Bone marrow (tissue), 2 donors: Measurements from ENCODE around the gene TENT4B.
"Not testable (repeated sequence)": the region's sequence is repeated elsewhere in the genome, so short reads cannot be mapped to it uniquely, and the experiment has no call there.

Experiments
- DNase-seq, 2 donors: peaks; one replicate each; lab custom pipeline; 2025; lab: John Stamatoyannopoulos, UW

The TENT4B gene

DNA sequence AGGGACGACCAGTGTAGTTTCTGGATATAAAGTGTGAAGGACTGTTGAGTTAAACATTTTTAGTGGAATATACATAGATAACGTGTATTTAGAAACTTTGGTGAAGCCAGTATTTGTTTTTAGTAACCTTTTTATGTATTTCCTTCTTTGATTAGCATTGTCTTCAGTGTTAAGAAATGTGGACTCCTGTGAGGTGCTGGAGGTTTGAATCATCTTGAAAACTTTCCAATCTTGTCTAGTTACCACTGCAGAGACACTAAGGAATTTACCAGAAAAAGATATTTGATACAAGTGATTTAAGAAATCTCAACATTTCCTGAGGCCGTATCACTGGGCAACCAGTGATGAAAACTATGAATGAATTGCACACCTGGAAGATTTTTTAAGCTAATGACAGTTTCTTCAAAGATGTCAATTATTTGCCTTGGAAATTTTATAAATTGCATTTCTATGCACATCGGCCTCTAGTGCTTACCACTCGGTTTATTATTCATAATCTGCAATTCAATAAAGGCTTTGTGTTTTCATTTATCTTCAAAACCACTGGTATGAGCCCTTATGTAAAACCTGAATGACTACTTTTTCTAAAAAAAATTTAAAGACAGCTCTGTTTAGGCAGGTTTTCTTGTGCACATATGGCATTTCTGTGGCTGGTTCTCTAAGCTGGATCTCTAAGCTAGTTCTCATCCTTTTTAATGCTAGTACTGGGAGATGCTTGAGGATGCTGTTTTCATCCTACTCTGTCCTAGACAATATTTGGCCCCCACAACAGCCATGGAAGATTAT lies 81.9 kb downstream of the TENT4B start:
- DNase-seq: no peak

DNA sequence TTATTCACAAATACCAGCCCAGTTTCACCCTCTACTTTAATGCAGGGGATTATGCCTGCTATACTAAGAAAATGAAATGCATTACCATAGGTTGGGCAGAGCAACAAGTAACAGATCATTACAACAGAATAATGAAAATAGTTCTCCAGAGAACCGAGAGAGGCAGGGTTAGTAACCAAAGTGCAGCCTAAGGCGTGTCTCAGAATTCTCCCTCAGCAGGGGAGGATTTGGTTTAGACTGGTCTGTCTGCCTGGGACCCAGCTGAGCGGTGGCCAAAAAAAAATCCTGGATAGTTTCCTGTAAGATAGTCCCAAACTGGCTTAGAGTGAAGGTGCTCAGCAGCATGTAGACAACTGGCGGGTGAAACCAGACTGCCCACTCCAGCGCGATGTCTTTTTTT lies 82.5 kb downstream of the TENT4B start:
- no peak for DNase-seq

DNA sequence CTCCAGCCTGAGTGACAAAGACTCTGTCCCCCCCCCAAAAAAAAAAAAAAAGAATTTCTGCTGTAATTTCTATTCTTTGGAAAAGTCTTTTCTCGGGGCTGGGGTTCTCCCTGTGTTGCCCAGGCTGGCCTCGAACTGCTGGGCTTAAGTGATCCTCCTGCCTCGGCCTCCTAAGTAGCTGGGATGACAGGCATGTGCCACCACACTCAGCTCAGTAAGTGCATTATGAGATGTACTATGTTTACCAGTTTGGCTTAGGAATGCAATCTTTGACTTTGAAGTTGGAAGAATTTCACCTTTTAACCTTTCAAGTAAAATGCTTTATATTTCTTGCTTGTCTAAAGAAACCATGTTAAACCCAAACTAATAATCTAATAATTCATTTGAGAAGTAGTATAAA lies 85.2 kb downstream of the TENT4B start:
- no peak for DNase-seq

DNA sequence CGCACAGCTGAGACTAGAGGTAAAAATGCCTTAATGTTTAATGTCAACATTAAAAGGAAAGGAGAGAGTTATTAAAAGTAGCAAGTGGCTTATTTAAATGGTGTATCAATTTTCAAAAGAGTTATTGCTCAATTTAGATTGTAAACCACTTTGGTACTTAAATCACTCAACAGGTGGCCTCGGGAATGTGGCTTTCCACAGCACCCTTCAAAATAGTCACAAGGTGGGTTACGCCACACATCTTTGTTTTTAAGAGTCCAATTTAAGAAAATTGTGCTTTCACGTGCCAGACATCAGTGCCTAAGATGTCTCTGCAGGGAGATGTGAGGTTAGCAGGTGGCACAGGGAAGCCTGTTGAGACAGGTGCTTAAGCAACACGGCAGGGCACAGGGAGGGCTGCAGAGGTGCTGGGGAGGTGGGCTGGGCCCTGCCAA lies 85.8 kb downstream of the TENT4B start:
- DNase-seq: no peak

DNA sequence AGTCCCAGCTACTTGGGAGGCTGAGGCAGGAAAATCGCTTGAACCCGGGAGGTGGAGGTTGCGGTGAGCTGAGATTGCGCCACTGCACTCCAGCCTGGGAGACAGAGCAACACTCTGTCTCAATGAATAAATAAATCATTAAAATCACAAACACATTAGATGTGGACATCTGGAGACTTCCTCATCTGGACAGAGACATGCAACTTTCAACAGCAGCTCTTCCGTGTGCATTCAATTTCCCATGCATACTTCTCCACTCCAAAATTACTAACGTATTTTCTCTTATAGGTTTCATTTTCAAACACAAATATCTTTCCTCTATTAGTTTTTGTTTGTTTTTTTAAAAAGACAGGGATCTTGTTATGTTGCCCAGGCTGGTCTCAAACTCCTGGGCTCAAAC lies 89.9 kb downstream of the TENT4B start:
- DNase-seq: not testable (repeated sequence)

DNA sequence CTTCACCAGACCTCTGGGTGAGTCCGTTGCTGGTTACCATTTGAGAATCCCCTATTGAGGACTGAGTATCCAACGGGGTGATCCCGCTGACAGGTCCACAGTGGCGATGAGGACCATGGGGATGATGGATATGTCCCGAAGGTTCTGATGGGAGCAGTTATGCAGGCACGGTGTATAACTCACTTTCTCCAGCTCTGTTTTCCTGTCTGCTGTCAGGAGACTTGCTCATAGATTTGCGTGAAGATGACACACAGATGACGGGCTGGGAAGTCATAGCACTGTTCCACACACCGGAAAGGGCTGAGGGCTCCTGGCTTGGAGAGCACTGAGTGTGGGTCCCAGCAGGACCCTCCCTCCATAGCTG lies 91.0 kb downstream of the TENT4B start:
- DNase-seq: no peak

DNA sequence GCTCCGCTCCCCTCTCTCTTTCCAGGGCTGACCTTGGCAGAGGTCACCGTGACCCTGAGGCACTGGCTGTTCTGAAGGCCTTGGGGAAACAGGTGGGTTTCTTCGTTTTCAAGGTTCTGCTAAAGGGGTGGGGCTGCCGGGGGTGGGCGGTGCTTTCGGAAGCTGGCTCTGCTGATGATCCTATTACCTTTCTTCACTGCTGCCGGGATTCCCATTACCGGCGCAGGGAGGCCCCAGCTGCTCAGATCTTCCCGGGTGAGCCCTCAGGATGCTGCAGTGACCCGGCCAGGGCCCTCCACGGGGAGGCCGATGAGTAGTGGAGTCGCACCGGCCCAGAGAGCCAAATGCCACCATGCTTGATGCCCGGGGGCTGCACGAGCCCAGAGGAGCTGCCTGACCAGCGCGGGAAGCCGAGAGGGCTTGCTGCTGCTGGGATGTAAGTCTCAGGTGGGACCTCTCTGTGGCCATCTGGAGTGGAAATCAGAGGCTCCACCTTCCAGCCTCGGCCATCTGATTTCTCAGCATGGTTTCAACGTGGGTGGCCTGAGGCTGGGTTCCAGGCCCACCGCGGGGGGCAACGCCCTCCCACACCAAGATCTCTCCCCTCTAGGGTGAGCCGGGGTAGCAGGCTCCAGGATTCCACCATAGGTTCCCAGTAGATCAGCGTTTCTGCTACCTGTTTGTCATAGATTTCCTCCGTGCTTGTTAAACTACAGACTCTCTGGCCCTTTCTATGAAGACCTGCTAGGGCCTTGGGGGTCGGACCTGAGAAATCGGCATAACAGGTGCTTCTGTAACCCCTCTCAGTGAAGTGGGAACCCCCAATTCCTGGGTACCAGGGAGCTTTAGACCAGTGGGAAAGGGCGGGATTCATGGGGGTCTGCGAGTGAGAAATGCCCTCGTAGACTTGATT lies 91.7 kb downstream of the TENT4B start:
- no peak for DNase-seq

DNA sequence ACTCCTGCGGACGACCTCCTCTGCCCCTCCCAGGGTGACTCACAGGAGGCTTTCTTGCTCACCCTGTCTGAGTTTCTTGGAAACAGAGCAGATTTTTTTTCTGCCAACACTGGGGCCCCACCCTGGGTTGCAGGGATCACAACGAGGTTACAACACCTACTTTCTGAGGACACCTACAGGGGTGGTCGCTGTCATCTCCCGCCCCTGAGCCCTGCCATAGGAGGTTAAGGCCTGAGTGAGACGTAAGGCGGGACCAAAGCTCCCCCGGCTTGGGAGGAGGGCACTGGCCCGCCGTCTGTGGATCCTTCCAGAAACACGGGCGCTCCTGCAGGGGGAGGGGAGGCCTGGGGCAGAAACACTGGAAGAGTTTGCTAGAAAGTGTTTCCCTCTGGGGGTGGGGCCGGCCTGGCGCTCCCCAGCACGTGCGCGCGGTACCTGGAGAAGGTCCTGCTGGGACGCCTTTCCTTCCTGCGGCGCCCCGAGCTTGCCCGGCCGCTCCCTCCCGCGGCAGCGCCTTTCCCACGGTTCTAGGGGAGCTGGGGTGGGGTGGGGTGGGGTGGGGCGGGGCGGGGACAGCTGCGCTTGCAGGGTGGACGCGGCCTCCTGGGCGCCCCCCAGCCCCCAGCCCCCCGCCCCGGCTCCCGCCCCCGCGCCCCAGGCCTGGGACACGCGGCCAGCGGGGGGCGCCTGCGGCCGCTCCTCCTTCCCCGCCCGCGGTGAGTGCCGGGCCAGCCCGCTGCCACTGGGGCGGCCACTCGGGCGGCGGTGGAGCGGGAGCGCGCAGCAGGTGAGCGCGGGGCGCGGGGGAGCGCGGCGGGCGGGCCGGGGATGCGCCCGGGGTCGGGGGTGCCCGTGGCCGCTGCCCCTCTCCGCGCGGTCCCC lies 92.6 kb downstream of the TENT4B start:
- DNase-seq: peak in 1 of 2 donors; percentile 50

DNA sequence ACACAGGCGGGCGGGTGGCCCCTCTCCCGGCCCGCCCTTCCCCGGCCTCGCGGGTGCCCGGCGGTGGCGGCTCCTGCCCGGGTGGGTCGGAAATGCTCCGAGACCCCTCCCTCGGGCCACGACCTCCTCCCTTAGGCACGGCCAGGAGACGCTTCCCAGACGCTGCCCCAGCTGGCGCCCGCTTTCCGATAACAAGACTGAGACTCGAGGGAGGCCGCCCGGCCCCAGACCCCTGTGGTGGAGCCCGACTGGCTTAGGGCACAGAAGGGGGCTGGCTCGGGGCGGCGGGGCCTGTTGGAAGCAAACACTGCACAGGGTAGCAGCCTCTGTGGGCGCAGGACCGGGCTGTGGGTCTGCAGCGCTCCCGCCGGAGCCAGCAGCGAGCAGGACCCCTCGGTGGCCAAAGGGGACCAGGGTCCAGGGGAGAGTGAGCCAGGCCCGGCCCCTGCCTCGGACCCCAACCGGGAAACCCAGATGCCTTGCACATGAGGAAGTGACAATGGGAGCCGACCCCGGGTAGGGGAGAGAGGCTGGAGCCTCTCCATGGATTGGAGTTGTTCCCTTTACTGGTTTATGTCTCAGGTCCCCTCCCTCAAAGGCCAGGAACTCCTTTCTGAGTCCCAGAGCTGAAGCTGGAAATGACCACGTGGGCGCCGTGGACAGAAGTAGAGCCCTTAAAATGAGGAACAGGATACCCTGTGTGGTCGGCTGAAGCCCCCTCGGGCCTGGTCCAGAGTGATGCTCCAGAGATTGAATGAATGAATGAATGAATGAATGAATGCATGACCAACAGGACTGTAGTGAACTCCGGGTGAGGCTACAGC lies 93.4 kb downstream of the TENT4B start:
- DNase-seq: no peak

DNA sequence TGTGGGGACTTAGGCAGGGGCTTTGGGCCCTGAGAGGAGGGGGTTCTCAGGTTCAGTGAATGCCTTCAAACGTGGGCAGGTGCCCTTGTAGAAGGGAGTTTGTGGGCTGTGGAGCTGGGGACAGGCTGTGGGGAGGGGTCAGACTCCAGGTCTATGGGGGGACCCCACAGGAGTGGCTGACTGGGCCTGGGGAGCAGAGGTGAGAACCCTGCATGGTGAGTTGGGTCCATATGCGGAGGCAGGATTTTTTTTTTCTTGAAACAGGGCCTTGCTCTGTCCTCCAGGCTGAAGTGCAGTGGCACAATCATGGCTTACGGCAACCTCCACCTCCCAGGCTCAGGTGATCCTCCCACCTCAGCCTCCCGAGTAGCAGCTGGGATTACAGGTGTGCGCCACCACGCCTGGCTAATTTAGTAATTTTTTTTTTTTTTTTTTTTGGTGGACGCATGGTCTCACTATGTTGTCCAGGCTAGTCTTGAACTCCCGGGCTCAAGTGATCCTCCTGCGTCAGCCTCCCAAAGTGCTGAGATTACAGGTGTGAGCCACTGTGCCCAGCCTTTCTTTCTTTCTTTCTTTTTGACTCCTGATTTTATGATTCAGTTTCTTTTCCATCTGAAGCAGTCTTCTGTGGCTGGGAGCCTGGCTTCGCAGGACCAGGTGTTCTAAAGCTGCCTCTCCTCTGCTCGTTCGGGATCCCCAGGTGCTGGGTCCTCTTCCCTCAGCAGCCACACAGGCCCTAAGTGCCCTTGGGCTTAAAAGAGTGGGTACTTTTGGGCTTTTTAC lies 94.2 kb downstream of the TENT4B start:
- DNase-seq: no peak

DNA sequence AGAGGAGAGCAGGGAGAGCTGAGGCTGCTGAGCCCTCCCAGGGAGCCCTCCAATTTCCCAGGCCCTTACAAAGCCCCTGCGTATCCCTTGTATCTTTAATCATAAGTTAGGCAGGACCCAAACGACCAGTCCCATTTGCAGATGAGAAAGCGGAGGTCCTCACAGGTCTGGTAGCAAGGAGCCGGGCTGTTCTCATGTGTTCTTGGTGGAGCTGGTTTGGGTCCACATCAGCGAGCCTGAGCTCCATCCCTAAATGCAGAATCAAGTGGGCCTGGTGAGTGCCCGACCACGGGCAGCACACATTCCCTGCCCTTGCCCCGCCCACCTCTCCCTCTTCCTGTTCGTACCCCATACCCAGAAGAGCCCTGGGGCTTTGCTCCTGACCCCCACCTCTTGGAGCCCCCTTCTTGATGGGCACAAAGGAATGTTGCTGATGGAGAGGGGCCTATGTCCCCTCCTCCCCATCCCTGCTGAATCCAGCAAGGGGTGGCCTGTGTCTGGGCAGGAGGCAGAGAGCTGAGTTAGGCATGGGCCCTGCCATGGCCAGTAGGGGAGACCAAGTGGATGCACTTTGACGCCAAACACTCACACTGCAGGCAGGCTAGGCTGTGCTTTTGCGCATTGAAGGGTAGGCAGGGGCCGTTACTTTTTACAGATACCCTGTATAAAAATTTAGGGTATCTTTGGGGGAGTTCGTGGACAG lies 95.0 kb downstream of the TENT4B start:
- no peak for DNase-seq

DNA sequence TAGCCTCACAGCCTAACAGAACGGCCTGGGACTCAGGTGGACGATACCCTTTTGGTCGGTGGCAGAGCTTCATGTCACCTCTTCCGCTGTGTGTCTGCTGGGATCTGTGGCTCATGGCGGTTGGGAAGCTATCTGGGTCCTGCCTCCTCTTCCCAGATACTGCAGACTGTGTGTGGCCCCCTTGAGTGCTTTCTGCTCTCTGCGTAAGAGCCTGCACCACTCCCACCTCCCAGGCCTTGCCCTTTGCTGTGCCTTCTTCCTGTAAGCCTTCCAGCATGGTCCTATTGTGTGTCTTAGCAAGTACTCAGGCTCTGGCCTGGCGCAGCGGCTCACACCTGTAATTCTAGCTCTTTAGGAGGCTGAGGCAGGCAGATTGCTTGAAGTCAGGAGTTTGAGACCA lies 95.7 kb downstream of the TENT4B start:
- no peak for DNase-seq

DNA sequence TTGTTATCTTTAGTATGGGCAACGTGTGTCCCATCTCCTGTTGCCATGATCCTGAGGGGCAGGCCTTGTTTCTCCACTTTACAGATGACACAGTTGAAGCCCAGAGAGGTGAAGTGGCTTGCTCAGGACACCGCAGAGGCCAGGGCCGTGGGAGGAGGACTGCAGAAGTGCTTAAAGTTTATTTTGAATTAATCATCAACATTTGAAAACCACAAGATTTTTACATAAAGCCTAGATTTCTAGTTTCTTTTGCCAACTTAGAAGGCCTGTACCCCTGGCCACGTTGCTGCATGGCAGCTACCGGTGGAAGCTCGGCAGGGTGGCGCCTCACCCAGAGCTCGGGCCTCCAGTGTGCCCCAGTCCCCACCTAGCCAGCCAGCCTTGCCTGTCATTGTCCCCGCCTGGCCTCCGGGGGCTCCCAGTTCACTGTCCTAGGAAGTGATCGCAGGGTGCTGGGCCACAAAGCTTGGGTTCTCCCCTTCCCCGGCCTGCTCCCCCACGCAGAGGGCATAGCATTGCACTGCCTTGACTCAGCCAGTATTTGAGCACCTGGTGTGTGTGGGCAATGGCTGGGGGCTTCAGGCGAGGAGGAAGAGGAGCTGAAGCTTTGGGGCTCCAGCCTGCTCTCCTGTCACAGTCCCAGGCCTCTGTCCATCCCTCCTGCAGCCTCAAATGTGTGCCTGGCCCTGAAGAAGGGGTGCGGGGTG lies 98.4 kb downstream of the TENT4B start:
- DNase-seq: no peak

DNA sequence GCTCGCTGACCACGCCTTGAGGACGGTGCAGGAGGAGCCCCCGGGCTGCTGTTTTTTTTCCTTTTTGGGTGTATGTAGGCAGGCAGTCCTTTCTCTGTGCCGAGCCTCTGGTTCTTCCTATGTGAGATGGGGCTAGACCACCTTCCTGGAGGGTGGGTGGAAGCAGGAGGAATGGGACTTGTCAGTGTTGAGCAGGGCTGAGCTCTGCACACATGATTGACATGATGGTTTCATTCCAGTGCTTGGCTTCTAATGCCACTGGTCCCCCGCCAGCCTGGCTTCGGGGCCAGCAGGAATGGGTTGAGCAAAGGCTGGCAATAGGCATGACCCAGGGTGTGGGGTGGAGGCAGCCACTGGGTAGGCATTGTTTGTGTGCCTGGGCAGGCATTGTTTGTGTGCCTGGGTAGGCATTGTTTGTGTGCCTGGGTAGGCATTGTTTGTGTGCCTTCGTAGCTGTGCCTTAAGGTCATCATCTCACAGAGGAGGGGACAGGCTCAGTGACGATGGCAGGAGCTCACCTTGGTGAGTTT lies 99.0 kb downstream of the TENT4B start:
- no peak for DNase-seq

DNA sequence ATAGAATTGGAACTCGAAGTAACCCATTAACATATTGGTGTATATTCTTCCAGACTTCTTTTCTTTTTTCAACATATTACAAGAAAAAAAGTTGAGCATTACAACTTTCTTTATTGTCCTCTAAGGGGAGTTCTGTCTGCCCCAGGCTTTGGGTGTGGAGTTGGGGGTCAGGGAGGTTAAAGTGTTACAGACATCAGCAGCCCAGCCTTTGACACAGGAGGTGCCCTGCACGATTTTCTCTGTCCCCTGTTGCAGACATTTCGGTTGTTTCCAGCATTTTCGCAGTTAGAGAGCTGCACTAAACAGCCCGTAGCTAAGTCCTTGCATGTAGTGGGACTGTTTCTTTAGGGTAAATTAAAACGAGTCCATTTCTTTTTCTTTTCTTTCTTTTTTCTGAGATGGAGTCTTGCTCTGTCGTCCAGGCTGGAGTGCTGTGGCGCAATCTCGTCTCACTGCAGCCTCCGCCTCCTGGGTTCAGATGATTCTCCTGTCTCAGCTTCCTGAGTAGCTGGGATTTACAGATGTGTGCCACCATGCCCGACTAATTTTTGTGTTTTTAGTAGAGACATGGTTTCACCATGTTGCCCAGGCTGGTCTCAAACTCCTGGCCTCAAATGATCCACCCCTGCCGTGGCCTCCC lies 99.9 kb downstream of the TENT4B start:
- no peak for DNase-seq

DNA sequence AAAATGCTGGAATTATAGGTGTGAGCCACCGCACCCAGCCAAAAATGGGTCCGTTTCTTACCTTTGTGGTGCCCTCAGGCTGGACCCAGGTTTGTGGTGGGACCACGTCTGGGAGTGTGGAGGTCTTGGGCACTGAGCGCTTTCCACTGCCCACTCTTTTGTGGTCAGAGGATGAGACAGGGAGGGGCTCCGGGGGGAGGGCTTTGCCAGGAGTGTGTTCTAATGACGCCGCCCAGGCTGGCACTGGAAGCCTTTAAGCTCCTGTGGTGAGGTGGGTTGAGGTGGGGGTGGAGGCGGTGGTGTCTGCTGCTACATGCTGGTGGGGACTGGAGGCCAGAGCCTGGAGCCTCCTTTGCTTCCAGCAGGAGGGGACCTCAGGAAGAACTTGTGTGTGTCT lies 100.4 kb downstream of the TENT4B start:
- DNase-seq: no peak

DNA sequence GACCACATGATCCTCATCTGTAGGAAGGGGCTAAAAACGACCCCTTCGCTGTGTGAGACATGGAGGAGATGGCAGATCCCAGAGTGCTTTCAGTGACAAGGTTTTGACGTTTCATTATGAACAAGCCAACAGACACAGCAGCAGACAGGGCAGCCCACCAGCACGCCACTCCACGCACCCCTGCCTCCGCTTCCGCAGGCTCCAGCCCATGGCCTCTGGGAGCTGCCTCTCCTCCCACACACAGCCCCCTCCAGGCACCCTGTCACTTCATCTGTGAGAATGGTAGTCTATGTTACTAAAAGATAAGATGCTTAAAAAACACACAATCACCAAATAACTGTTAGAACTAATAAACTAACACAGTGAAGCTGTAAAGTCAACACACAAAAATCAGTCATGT lies 101.0 kb downstream of the TENT4B start:
- DNase-seq: no peak

DNA sequence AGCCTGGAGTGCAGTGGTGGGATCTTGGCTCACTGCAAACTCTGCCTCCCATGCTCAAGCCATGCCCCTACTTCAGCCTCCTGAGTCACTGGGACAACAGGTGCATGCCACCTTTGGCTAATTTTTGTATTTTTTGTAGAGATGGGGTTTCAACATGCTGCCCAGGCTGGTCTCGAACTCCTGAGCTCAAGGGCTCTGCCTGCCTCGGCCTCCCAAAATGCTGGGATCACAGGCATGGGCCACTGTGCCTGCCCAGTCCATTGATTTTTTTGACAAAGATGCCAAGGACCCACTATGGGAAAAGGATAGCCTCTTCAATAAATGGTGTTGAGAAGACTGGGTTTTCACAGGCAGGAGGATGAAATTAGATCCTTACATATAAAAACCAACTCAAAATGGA lies 102.4 kb downstream of the TENT4B start:
- DNase-seq: no peak

DNA sequence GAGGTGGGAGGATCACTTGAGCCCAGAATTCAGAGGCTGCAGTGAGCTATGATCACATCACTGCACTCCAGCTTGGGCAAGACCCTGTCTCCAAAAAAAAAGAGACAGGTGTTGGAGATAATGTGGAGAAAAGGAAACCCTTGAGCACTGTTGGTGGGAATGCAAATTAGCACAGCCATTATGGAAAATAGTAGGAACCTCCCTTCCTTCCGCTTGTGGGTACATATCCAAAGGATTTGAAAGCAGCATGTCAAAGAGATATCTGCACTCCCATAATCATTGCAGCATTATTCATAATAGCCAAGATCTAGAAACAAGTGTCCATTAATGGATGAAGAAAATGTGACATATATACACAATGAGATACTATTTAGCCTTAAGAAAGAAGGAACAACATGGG lies 103.5 kb downstream of the TENT4B start:
- DNase-seq: no peak
